ENCODE data around the gene DYTN.

DYTN gene

GRCh38 chr2:206627632-206628031, 90.6 kb downstream of the DYTN start:
- no peak overlapping the region for H3K4me3 ChIP-seq (ENCODE audit: low read depth, low read length)
- in situ Hi-C loops (cut with HindIII; ENCODE audit: low sequenced_read_pairs): no loop called here
- no peak for DNase-seq (ENCODE audit: low read depth, low spot score)
- no peak for TF ChIP-seq CTCF (IDR thresholded peaks at IDR 0.05; ENCODE audit: low read depth, low read length)

GRCh38 chr2:206626108-206626507, 92.1 kb downstream of the DYTN start:
- H3K4me3 ChIP-seq (ENCODE audit: low read depth, low read length): no peak overlapping the region
- no peak for DNase-seq (ENCODE audit: low read depth, low spot score)
- TF ChIP-seq CTCF (IDR thresholded peaks at IDR 0.05; ENCODE audit: low read depth, low read length): no peak
- in situ Hi-C loops (cut with HindIII; ENCODE audit: low sequenced_read_pairs): no loop called here

- TF ChIP-seq CTCF (IDR thresholded peaks at IDR 0.05; ENCODE audit: low read depth, low read length): no peak
- in situ Hi-C loops (cut with HindIII; ENCODE audit: low sequenced_read_pairs): no loop called here
- DNase-seq (ENCODE audit: low read depth, low spot score): no peak
- no peak overlapping the region for H3K4me3 ChIP-seq (ENCODE audit: low read depth, low read length)
Measured at GRCh38 chr2:206619011-206619410, 99.2 kb downstream of the DYTN start.

GRCh38 chr2:206616151-206616550, 102.0 kb downstream of the DYTN start:
- no peak for DNase-seq (ENCODE audit: low read depth, low spot score)
- in situ Hi-C loops (cut with HindIII; ENCODE audit: low sequenced_read_pairs): no loop called here
- no peak for TF ChIP-seq CTCF (IDR thresholded peaks at IDR 0.05; ENCODE audit: low read depth, low read length)
- no peak overlapping the region for H3K4me3 ChIP-seq (ENCODE audit: low read depth, low read length)

- in situ Hi-C loops (cut with HindIII; ENCODE audit: low sequenced_read_pairs): no loop called here
- no peak for DNase-seq (ENCODE audit: low read depth, low spot score)
- TF ChIP-seq CTCF (IDR thresholded peaks at IDR 0.05; ENCODE audit: low read depth, low read length): no peak
- H3K4me3 ChIP-seq (ENCODE audit: low read depth, low read length): no peak overlapping the region
Measured at GRCh38 chr2:206615417-206616089, 102.6 kb downstream of the DYTN start.

GRCh38 chr2:206614811-206615210, 103.4 kb downstream of the DYTN start:
- H3K4me3 ChIP-seq (ENCODE audit: low read depth, low read length): no peak overlapping the region
- in situ Hi-C loops (cut with HindIII; ENCODE audit: low sequenced_read_pairs): no loop called here
- DNase-seq (ENCODE audit: low read depth, low spot score): peak; percentile 37
- no peak for TF ChIP-seq CTCF (IDR thresholded peaks at IDR 0.05; ENCODE audit: low read depth, low read length)

Data from astrocyte of the spinal cord (primary cell).